Measurements from ENCODE around the gene ETV1. TPM values are rescaled to one million over a fixed set of nuclear protein-coding genes. Genes with fewer than 3 reads are reported as not detected.

Gene ETV1
- total and polyA plus RNA-seq, 9 donors: 0.60 to 6.3 (median 2.3) TPM

GRCh38 chr7:13852281-13852968 lies 137.0 kb downstream of the ETV1 start:
- no peaks in the 10 kb centered on the region for H3K36me3 ChIP-seq
- no peak overlapping the region for H3K27ac ChIP-seq
- 76 to 79% (median 78%) methylated on average over 8 of the region's 8 CpGs for WGBS, 3 donors
- H3K27me3 ChIP-seq: no peaks in the 10 kb centered on the region
- no peaks in the 10 kb centered on the region for H3K9me3 ChIP-seq
- no peak overlapping the region for H3K4me3 ChIP-seq
- H3K4me1 ChIP-seq (ENCODE audit: insufficient read depth): no peaks in the 10 kb centered on the region
- DNase-seq: no peak
- TF ChIP-seq POLR2A (IDR thresholded peaks at IDR 0.05): no peak
- TF ChIP-seq CTCF (IDR thresholded peaks at IDR 0.05): no peak
- no peak for TF ChIP-seq EP300 (IDR thresholded peaks at IDR 0.05)
- intact Hi-C loops (cut with DNase I): no loop called here

GRCh38 chr7:13851736-13852135 lies 137.7 kb downstream of the ETV1 start:
- Histone ChIP-seq H3K9me3 (no peaks in the 10 kb centered on the region), H3K4me3 (no peak overlapping the region), H3K4me1 (ENCODE audit: insufficient read depth) (no peaks in the 10 kb centered on the region), H3K27me3 (no peaks in the 10 kb centered on the region), H3K27ac (no peak overlapping the region), H3K36me3 (no peaks in the 10 kb centered on the region)
- no peak for DNase-seq
- intact Hi-C loops (cut with DNase I): no loop called here
- TF ChIP-seq EP300 (IDR thresholded peaks at IDR 0.05) (no peak), POLR2A (IDR thresholded peaks at IDR 0.05) (no peak), CTCF (IDR thresholded peaks at IDR 0.05) (no peak)
- WGBS, 3 donors: 53 to 77% (median 67%) methylated on average over 4 of the region's 4 CpGs

- Histone ChIP-seq H3K4me3 (no peak overlapping the region), H3K4me1 (ENCODE audit: insufficient read depth) (no peaks in the 10 kb centered on the region), H3K9me3 (no peaks in the 10 kb centered on the region), H3K27me3 (no peaks in the 10 kb centered on the region), H3K27ac (no peak overlapping the region), H3K36me3 (no peaks in the 10 kb centered on the region)
- TF ChIP-seq CTCF (IDR thresholded peaks at IDR 0.05): no peak
- no peak for TF ChIP-seq EP300 (IDR thresholded peaks at IDR 0.05)
- DNase-seq: no peak
- intact Hi-C loops (cut with DNase I): no loop called here
- 18 to 40% (median 20%) methylated on average over 2 of the region's 2 CpGs for WGBS, 3 donors
These were observed 139.2 kb downstream of the ETV1 start for GRCh38 chr7:13850185-13850752.

- Histone ChIP-seq H3K36me3 (no peaks in the 10 kb centered on the region), H3K9me3 (no peaks in the 10 kb centered on the region), H3K4me3 (no peak overlapping the region), H3K27me3 (no peaks in the 10 kb centered on the region), H3K27ac (no peak overlapping the region), H3K4me1 (ENCODE audit: insufficient read depth) (no peaks in the 10 kb centered on the region)
- intact Hi-C loops (cut with DNase I): no loop called here
- no peak for DNase-seq
- 85 to 90% (median 89%) methylated on average over 3 of the region's 3 CpGs for WGBS, 3 donors
- TF ChIP-seq EP300 (IDR thresholded peaks at IDR 0.05) (no peak), POLR2A (IDR thresholded peaks at IDR 0.05) (no peak), CTCF (IDR thresholded peaks at IDR 0.05) (no peak)
These were observed 140.1 kb downstream of the ETV1 start for GRCh38 chr7:13849163-13849892.
